Nephron (organoid): ENCODE measurements around the gene TLCD5.

Experiments
- H3K27ac Mint-ChIP-seq, 3 experiments: 2 replicates each; pipeline ENCODE4 v1.8.0; 2020; ENCODE audit warnings: mixed read lengths in 3 of 3, mild to moderate bottlenecking in 2 of 3, moderate library complexity in 1 of 3
- H3K27me3 Mint-ChIP-seq: 2 replicates; pipeline ENCODE4 v1.8.0; 2021; ENCODE audit warnings: low read depth, mild to moderate bottlenecking, moderate library complexity, mixed read lengths
- H3K36me3 Mint-ChIP-seq: 2 replicates; pipeline ENCODE4 v1.8.0; 2020; ENCODE audit warnings: low read depth, mixed read lengths
- H3K4me1 Mint-ChIP-seq: 2 replicates; pipeline ENCODE4 v1.8.0; 2020; ENCODE audit warnings: mixed read lengths
- H3K4me3 Mint-ChIP-seq, 3 experiments: 2 replicates each; pipeline ENCODE4 v1.8.0; 2020; ENCODE audit warnings: mild to moderate bottlenecking in 3 of 3, mixed read lengths in 3 of 3, moderate library complexity in 2 of 3
- H3K9me3 Mint-ChIP-seq: 2 replicates; pipeline ENCODE4 v1.8.0; 2020; ENCODE audit warnings: mixed read lengths
- TF ChIP-seq, protein P1 (sequence below), 3 experiments: fragments of 200-600 bp; sonication (generic); IDR thresholded peaks; one replicate each; pipeline ENCODE4 v1.5.0; 2021; ENCODE audit warnings: antibody characterized with exemption in 3 of 3; ENCODE audit not compliant: unreplicated experiment in 3 of 3

Gene TLCD5

DNA sequence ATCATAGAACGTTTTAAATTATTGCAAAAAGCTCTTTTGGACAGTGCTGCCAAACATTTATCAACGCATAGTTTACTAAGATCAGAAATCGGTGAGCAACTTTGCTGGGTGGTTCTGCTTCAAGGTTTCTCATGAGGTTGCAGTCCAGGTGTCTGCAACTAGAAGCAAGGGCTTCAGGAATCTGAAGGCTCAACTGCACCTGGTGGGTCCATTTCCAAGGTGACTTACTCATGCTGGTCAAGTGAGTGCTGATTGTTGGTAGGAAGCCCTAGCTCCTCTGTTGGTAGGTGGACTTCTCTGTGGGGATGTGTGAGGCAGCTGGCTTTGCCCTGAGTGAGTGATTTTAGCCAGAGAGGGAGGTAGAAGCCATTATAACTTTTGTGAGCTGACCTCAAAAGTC, 33.6 kb downstream of the TLCD5 start:
- H3K4me3 Mint-ChIP-seq, result no peak overlapping the region
- TF ChIP-seq, protein P1, sequence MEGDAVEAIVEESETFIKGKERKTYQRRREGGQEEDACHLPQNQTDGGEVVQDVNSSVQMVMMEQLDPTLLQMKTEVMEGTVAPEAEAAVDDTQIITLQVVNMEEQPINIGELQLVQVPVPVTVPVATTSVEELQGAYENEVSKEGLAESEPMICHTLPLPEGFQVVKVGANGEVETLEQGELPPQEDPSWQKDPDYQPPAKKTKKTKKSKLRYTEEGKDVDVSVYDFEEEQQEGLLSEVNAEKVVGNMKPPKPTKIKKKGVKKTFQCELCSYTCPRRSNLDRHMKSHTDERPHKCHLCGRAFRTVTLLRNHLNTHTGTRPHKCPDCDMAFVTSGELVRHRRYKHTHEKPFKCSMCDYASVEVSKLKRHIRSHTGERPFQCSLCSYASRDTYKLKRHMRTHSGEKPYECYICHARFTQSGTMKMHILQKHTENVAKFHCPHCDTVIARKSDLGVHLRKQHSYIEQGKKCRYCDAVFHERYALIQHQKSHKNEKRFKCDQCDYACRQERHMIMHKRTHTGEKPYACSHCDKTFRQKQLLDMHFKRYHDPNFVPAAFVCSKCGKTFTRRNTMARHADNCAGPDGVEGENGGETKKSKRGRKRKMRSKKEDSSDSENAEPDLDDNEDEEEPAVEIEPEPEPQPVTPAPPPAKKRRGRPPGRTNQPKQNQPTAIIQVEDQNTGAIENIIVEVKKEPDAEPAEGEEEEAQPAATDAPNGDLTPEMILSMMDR (IDR thresholded peaks at IDR 0.05; ENCODE audit: unreplicated experiment in 3 of 3), result no peak
- peak overlapping the region in 1 of 3 experiments; percentile 53 for H3K27ac Mint-ChIP-seq
- no peaks in the 10 kb centered on the region for H3K27me3 Mint-ChIP-seq
- peaks cover 6% of the 10 kb centered on the region for H3K9me3 Mint-ChIP-seq
- peaks cover 7% of the 10 kb centered on the region for H3K4me1 Mint-ChIP-seq
- H3K36me3 Mint-ChIP-seq, result peaks cover 17% of the 10 kb centered on the region

DNA sequence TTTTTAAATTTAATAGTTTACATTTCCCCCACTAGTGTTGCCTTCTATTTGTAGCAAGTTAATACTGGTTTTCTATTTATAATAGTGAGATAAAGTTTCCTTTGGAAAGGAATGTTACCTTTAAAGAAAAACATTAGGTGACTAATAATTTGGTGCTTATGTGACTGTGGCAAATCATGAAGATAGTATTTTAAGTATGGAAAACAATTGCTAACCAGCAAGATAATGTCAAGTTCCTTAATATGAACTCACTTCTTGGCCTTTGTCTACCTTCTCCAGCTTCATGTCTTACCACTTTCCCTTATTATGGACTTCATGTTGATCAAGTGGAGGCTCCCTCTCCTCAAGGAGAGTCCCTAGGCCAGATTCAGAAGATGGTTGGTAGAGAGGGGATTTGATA, 38.3 kb downstream of the TLCD5 start:
- H3K4me1 Mint-ChIP-seq, result no peaks in the 10 kb centered on the region
- TF ChIP-seq, protein P1 (IDR thresholded peaks at IDR 0.05; ENCODE audit: unreplicated experiment in 3 of 3), result no peak
- H3K4me3 Mint-ChIP-seq, result no peak overlapping the region
- H3K36me3 Mint-ChIP-seq, result peaks cover 7% of the 10 kb centered on the region
- H3K9me3 Mint-ChIP-seq, result peaks cover 6% of the 10 kb centered on the region
- H3K27ac Mint-ChIP-seq, result no peak overlapping the region
- no peaks in the 10 kb centered on the region for H3K27me3 Mint-ChIP-seq

DNA sequence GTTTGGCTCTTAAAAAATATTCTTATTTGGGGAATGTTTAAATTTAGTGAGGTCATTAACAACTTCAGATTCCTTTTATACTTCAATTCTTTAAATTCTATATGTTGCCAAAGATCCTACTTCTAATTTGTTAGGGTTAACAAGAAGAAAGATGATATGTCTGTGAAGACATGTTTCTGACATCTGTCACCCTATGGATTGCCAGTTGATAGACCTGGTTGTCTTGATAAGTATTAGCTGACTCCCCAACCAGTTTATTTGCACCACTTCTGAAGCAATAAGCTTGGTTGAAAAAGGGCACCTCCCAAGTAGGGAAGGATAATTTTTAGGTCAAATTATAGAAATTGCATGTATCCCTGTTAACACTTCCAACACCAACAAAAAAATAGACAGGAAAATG, 40.4 kb downstream of the TLCD5 start:
- H3K36me3 Mint-ChIP-seq, result no peaks in the 10 kb centered on the region
- H3K27me3 Mint-ChIP-seq, result no peaks in the 10 kb centered on the region
- H3K27ac Mint-ChIP-seq, result no peak overlapping the region
- no peak overlapping the region for H3K4me3 Mint-ChIP-seq
- no peaks in the 10 kb centered on the region for H3K9me3 Mint-ChIP-seq
- TF ChIP-seq, protein P1 (IDR thresholded peaks at IDR 0.05; ENCODE audit: unreplicated experiment in 3 of 3), result no peak
- peaks cover 11% of the 10 kb centered on the region for H3K4me1 Mint-ChIP-seq

DNA sequence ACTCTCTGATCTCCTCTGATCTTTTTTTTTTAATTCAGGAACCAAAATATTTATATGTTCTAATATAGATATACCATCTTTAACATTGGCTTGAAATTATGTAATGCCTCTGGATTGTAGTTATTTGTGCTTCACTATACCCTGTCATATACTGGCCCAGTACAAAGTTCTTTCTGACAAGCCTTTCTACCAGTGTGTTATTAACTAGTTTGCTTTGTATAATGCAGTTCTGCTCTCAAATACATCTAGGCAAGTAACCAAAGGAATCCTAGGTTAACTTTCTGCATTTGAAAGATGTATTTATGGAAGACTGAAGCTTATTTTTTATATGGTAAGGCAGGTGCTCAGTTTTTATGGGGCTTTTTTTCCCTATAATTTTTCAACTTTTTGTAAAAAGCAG, 47.2 kb downstream of the TLCD5 start:
- TF ChIP-seq, protein P1 (IDR thresholded peaks at IDR 0.05; ENCODE audit: unreplicated experiment in 3 of 3), result no peak
- H3K36me3 Mint-ChIP-seq, result peaks cover 6% of the 10 kb centered on the region
- H3K9me3 Mint-ChIP-seq, result peaks cover 5% of the 10 kb centered on the region
- H3K4me1 Mint-ChIP-seq, result peaks cover 11% of the 10 kb centered on the region
- peak overlapping the region; percentile 33 to 83 (median 42) for H3K27ac Mint-ChIP-seq
- no peak overlapping the region for H3K4me3 Mint-ChIP-seq
- H3K27me3 Mint-ChIP-seq, result no peaks in the 10 kb centered on the region

DNA sequence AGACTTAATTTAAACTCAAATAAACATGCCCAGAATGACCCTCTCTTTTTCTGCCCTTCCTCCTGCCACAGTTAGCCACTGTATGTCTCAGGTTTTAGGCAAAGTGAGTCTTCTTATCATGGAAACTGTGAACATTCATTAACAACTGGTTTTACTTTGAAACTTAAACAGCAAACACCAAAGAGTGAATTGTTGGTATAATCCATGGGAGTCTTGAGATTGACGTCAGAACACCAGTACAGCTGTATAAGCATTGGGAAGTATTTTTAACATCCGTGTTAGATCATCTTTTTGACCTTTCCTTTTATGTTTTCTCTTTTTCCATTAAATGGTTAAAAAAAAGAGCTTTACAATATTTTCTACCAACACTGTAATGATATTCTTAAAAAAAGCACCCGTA, 50.0 kb downstream of the TLCD5 start:
- H3K36me3 Mint-ChIP-seq, result peaks cover 17% of the 10 kb centered on the region
- peaks cover 18% of the 10 kb centered on the region for H3K9me3 Mint-ChIP-seq
- H3K27ac Mint-ChIP-seq, result peak overlapping the region in 2 of 3 experiments; percentile 59 to 60
- no peak overlapping the region for H3K4me3 Mint-ChIP-seq
- TF ChIP-seq, protein P1 (IDR thresholded peaks at IDR 0.05; ENCODE audit: unreplicated experiment in 3 of 3), result no peak
- H3K27me3 Mint-ChIP-seq, result no peaks in the 10 kb centered on the region
- H3K4me1 Mint-ChIP-seq, result peaks cover 4% of the 10 kb centered on the region

DNA sequence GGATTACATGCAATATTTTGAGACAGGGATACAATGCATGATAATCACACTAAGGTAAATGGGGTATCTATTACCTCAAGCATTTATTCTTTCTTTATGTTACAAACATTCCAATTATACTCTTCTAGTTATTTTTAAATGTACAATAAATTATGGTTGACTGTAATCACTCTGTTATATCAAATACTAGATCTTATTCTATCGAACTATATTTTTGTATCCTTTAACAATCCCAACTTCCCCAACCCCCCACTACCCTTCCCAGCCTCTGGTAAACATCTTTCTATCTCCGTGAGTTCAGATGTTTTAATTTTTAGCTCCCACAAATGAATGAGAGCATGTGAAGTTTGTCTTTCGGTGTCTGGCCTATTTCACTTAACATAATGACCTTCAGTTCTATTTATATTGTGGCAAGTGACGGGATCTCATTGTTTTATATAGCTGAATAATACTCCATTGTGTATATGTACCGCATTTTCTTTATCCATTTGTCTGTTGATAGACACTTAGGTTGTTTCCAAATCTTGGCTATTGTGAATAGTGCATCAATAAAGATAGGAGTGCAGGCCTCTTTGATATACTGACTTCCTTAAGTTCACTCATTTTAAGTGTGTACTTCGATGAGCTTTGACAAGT, 51.6 kb downstream of the TLCD5 start:
- Mint-ChIP-seq H3K27ac (no peak overlapping the region), H3K9me3 (peaks cover 20% of the 10 kb centered on the region), H3K36me3 (peaks cover 26% of the 10 kb centered on the region), H3K4me1 (peaks cover 3% of the 10 kb centered on the region), H3K4me3 (no peak overlapping the region), H3K27me3 (no peaks in the 10 kb centered on the region)
- TF ChIP-seq, protein P1 (IDR thresholded peaks at IDR 0.05; ENCODE audit: unreplicated experiment in 3 of 3), result no peak
